HL-60 (cell line): ENCODE measurements around the gene TUBGCP6.

Experiments used
- CTCF ChIP-seq: IDR thresholded peaks from one replicate; pipeline ENCODE4 v1.5.1; 2011; ENCODE audit warnings: low read length, control low read depth, inconsistent platforms; ENCODE audit not compliant: insufficient read depth
- POLR2AphosphoS5 ChIP-seq: IDR thresholded peaks from 2 replicates; pipeline ENCODE4 v1.6.1; 2012; ENCODE audit warnings: low read depth

GRCh38 chr22:50213263-50213662 is 31.6 kb downstream of the TUBGCP6 start:
- TF ChIP-seq CTCF (no peak), POLR2AphosphoS5 (no peak)
